Kidney (tissue), 14 donors: ENCODE data around the gene MGAT4A. TPM values are rescaled to one million over a fixed set of nuclear protein-coding genes. Genes with fewer than 3 reads are reported as not detected.

Experiments
- DNase-seq, 5 donors: peaks; one replicate each; pipeline ENCODE4 v3.0.0-alpha.2; 2013 to 2020
- FAIRE-seq: peaks from 2 replicates; lab custom pipeline; 2012; peaks lifted over from hg19 to GRCh38; lab: Jason Lieb, UNC
- H3K27ac ChIP-seq, 2 donors: one replicate each; pipeline ENCODE4 v1.7.0; 2013; ENCODE audit warnings: low read depth in 2 of 2, low read length in 2 of 2, inconsistent platforms in 1 of 2
- H3K27me3 ChIP-seq: one replicate; pipeline ENCODE4 v1.7.1; 2013; ENCODE audit warnings: low read length, inconsistent platforms; ENCODE audit not compliant: control insufficient read depth, insufficient read depth
- H3K36me3 ChIP-seq, 3 donors: one replicate each; pipeline versions ENCODE4 v1.7.0 to v1.7.1; 2013; ENCODE audit warnings: low read length in 3 of 3, control low read depth in 1 of 3, inconsistent platforms in 1 of 3; ENCODE audit not compliant: insufficient read depth in 3 of 3, control insufficient read depth in 2 of 3
- H3K4me1 ChIP-seq, 3 donors: one replicate each; pipeline versions ENCODE4 v1.7.0 to v1.7.1; 2013; ENCODE audit warnings: low read length in 3 of 3, inconsistent platforms in 1 of 3, low read depth in 1 of 3; ENCODE audit not compliant: control insufficient read depth in 2 of 3, insufficient read depth in 2 of 3
- H3K4me3 ChIP-seq, 3 donors: one replicate each; pipeline versions ENCODE4 v1.7.0 to v1.8.1; 2013; ENCODE audit warnings: low read length in 3 of 3, control low read depth in 1 of 3, inconsistent platforms in 1 of 3
- H3K9ac ChIP-seq, 3 donors: one replicate each; pipeline versions ENCODE4 v1.7.0 to v1.7.1; 2013; ENCODE audit warnings: low read length in 3 of 3, control low read depth in 1 of 3, inconsistent platforms in 1 of 3
- H3K9me3 ChIP-seq, 3 donors: one replicate each; pipeline versions ENCODE4 v1.7.0 to v1.7.1; 2013; ENCODE audit warnings: low read length in 3 of 3, control low read depth in 1 of 3, inconsistent platforms in 1 of 3; ENCODE audit not compliant: control insufficient read depth in 2 of 3, insufficient read depth in 1 of 3
- intact Hi-C: fragments of 100-400 bp; cut with DNase I; formaldehyde crosslinking; loops from one replicate; pipeline ENCODE4 v1.11.1; 2022
- polyA plus RNA-seq: library from polyadenylated mRNA; stranded (reverse); fragments of 350-450 nt; fragmentation: Illumina TruSeq; extraction: RNeasy Lipid Tissue Mini Kit (QIAGEN cat#74804); gene quantifications from one replicate; pipeline ENCODE4 v1.2.3, GENCODE V29; 2014; ENCODE audit warnings: low read depth, low replicate concordance; ENCODE audit not compliant: insufficient read depth
- total RNA-seq: library from RNA; stranded (reverse); fragmentation: NEBNext Ultra II Directional; extraction: Animal tissue kit (Norgen Biotek cat#: 25700); gene quantifications from one replicate; pipeline ENCODE4 v1.2.1, GENCODE V29; 2021
- TF ChIP-seq, protein P1 (sequence below): IDR thresholded peaks from 3 replicates; pipeline ENCODE4 v1.5.1; 2012; ENCODE audit warnings: mild to moderate bottlenecking, moderate library complexity, borderline replicate concordance; ENCODE audit not compliant: insufficient read depth; ENCODE audit errors: extremely low read depth
- donor health status: control.
- donor health status: control.
- donor health status: control.
- donor health status: control.
- donor health status: control.
- donor health status: DM: yes; HTN: yes; CAD: no.
- donor health status: Normal renal cell carcinoma (clear cell type).

Gene MGAT4A
- total and polyA plus RNA-seq, 2 donors from 2014 or later, result 23.5 to 101 TPM

DNA sequence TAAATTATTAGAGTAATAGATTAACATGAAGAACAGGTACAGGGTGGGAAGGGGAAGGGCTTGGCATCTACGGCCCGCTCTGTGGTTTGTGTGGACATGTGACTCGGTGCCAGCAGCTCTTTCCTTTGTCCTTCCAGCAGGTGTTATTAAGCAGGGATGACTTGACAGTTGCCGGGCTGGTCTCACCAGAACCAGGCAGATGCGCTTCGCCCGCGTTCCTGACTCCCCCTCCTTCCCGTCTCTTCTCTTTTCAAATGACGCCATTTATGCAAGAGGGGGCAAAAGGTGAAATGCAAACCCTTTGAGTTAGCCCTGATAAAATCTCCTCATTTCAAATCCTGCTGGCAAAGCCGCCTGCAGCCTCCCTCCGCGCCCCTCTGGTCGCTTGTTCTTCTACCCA, 38.9 kb upstream of the MGAT4A start:
- FAIRE-seq (no peak), DNase-seq (no peak)
- peaks cover 0 to 3% (median 0%) of the 10 kb centered on the region in 3 donors for H3K4me1 ChIP-seq
- peak overlapping the region in 1 of 3 donors; percentile 13 for H3K4me3 ChIP-seq
- TF ChIP-seq, protein P1, sequence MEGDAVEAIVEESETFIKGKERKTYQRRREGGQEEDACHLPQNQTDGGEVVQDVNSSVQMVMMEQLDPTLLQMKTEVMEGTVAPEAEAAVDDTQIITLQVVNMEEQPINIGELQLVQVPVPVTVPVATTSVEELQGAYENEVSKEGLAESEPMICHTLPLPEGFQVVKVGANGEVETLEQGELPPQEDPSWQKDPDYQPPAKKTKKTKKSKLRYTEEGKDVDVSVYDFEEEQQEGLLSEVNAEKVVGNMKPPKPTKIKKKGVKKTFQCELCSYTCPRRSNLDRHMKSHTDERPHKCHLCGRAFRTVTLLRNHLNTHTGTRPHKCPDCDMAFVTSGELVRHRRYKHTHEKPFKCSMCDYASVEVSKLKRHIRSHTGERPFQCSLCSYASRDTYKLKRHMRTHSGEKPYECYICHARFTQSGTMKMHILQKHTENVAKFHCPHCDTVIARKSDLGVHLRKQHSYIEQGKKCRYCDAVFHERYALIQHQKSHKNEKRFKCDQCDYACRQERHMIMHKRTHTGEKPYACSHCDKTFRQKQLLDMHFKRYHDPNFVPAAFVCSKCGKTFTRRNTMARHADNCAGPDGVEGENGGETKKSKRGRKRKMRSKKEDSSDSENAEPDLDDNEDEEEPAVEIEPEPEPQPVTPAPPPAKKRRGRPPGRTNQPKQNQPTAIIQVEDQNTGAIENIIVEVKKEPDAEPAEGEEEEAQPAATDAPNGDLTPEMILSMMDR, result no peak
- no peaks in the 10 kb centered on the region for H3K9me3 ChIP-seq
- H3K27ac ChIP-seq, result no peak overlapping the region
- no peaks in the 10 kb centered on the region for H3K36me3 ChIP-seq
- no peaks in the 10 kb centered on the region for H3K27me3 ChIP-seq
- H3K9ac ChIP-seq, result no peak overlapping the region
- intact Hi-C loops, result no loop called here

DNA sequence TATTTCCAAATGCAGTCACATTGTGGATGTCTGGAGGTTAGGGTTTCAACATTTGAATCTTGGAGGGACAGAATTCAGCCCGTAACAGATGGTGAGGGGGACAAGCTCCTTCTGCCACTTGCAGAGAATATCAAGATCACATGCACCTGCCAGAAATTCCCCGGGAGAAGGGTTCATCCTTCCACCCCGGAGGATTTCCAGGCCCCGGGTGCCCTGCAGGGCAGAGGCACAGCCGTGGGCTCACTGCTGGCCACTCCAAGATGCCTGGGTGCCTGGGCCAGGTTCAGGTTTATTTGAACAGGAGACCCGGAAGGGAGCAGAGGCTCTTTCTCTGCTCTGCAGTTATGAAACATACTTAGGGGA, 38.2 kb upstream of the MGAT4A start:
- peaks cover 0 to 3% (median 0%) of the 10 kb centered on the region in 3 donors for H3K4me1 ChIP-seq
- H3K4me3 ChIP-seq, result no peak overlapping the region
- TF ChIP-seq, protein P1, result no peak
- no peaks in the 10 kb centered on the region for H3K36me3 ChIP-seq
- intact Hi-C loops, result no loop called here
- no peak overlapping the region for H3K27ac ChIP-seq
- no peak for FAIRE-seq
- H3K27me3 ChIP-seq, result no peaks in the 10 kb centered on the region
- no peaks in the 10 kb centered on the region for H3K9me3 ChIP-seq
- no peak overlapping the region for H3K9ac ChIP-seq
- no peak for DNase-seq

DNA sequence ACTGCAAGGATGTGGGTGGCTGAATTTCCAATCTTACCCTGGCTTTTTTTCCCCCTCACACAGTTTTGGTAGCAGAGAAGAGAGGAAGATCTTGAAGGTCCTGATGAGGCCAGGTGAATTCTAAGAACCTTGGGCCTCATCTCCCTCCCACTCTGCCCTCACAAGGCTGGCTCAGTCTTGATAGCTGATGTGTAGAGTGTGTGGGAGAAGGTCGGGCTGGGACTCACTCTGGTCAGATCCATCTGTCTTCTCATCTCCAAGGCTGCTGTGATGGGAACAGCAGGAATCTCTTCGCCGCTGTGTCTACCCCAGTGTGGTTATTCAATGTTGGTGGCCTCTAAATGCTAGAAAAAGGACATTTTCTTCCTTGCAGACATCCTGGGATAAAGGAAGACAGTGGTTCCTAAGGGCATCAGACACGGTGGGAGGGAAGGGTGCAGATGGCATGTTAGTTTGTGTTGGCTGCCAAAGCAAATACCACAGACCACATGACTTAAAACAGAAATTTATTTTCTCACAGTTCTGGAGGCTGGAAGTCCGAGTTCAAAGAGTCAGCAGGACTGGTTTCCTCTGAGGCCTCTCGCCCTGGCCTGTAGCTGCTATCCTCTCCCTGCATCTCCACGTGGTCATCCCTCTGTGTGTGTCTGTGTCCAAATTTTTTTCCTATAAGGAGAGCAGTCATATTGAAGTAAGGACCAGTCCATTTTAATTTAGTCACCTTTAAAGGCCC, 37.6 kb upstream of the MGAT4A start:
- no peaks in the 10 kb centered on the region for H3K9me3 ChIP-seq
- TF ChIP-seq, protein P1, result no peak
- intact Hi-C loops, result no loop called here
- no peaks in the 10 kb centered on the region for H3K36me3 ChIP-seq
- FAIRE-seq (no peak), DNase-seq (no peak)
- peaks cover 0 to 3% (median 0%) of the 10 kb centered on the region in 3 donors for H3K4me1 ChIP-seq
- H3K27ac ChIP-seq, result no peak overlapping the region
- H3K4me3 ChIP-seq, result no peak overlapping the region
- H3K9ac ChIP-seq, result no peak overlapping the region
- H3K27me3 ChIP-seq, result no peaks in the 10 kb centered on the region
